SK-N-MC (cell line): ENCODE data around the gene OARD1.

ENCODE experiments used
- EZH2 ChIP-seq: fragments of 200-600 bp; sonication (generic); IDR thresholded peaks from one replicate; pipeline ENCODE4 v1.6.1; 2017; ENCODE audit warnings: antibody characterized with exemption
- POLR2AphosphoS5 ChIP-seq: IDR thresholded peaks from 2 replicates; pipeline ENCODE4 v1.6.1; 2012; ENCODE audit warnings: mild to moderate bottlenecking, low read depth, low read length, borderline replicate concordance

DNA sequence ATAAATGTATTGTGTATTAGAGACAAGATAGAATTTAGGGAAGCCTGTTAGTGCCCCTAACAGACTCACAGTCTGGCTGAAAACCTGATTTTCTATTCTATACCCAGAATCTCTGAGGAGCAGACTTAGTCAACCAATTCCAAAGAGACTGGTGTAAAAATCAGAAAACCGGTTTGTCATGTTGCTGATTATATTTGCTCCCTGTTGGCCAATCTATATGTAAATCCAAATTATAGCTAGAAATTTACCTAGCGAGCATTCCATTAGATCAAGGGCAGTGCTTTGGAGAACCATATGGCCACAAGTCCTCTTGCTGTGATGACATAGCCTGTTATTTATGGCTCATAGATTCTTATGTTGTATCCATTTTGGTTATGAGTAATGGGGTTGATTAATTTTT, 5.4 kb upstream of the OARD1 start:
- TF ChIP-seq POLR2AphosphoS5 (no peak), EZH2 (no peak)
